ENCODE results near the gene LRRC19. TPM values are rescaled to one million over a fixed set of nuclear protein-coding genes. Genes with fewer than 3 reads are reported as not detected.

LRRC19 gene
- total and polyA plus RNA-seq, 10 donors = not detected

DNA sequence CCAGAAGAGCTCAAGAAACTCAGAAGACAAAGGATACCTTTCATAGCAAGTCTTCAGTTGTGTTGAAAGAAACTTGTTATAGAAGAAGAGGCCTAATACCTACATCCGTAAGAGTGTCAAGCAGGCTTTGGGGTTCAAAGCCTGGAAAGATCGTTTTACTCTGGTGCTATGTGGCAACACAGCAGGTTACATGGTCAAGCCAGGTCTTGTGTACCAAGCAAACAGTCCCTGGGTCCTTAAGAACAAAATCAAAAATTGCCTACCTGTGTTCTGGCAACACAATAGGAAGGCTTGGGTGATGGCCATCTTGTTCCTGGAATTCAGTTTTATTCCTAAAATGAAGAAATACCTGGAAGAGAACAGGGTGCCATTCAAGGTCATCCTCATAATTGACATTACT lies 32.0 kb upstream of the LRRC19 start:
- WGBS, 5 donors = 96 to 98% (median 97%) methylated on average over 2 of the region's 2 CpGs

GRCh38 chr9:27033815-27034403 lies 28.4 kb upstream of the LRRC19 start:
- H3K4me1 ChIP-seq = peaks cover 0 to 6% (median 0%) of the 10 kb centered on the region in 6 donors
- no peak overlapping the region for H3K4me3 ChIP-seq
- intact Hi-C loops (cut with DNase I; ENCODE audit: low total_unique reads) = loop anchor here (5.0 kb wide), 1 partner anchor 243 kb away; no protein-coding TSS in a partner anchor
- TF ChIP-seq CTCF (IDR thresholded peaks at IDR 0.05 in 8 of 11, conservative IDR thresholded peaks at IDR 0.05 in 3 of 11) (peak; percentile 17 to 80 (median 70)), POLR2AphosphoS5 (IDR thresholded peaks at IDR 0.05) (no peak)
- peaks cover 0 to 20% (median 0%) of the 10 kb centered on the region in 6 donors for H3K36me3 ChIP-seq
- H3K27ac ChIP-seq = no peak overlapping the region
- H3K9me3 ChIP-seq = no peaks in the 10 kb centered on the region
- no peak for DNase-seq
- WGBS, 5 donors = 7 to 13% (median 10%) methylated on average over 4 of the region's 4 CpGs
- no peaks in the 10 kb centered on the region for H3K27me3 ChIP-seq (replicated peaks in 1 of 7)

More for the DNA sequence above, 32.0 kb upstream of the LRRC19 start:
- no peak overlapping the region for H3K4me3 ChIP-seq
- DNase-seq = no peak
- no peaks in the 10 kb centered on the region for H3K9me3 ChIP-seq
- H3K27ac ChIP-seq = no peak overlapping the region
- no peaks in the 10 kb centered on the region for H3K27me3 ChIP-seq (replicated peaks in 1 of 7)
- no peak for TF ChIP-seq POLR2A (IDR thresholded peaks at IDR 0.05)
- TF ChIP-seq CTCF (IDR thresholded peaks at IDR 0.05 in 8 of 11, conservative IDR thresholded peaks at IDR 0.05 in 3 of 11) = no peak
- no peak for TF ChIP-seq POLR2AphosphoS5 (IDR thresholded peaks at IDR 0.05)
- peaks cover 0 to 6% (median 0%) of the 10 kb centered on the region in 6 donors for H3K4me1 ChIP-seq
- H3K36me3 ChIP-seq = peaks cover 0 to 17% (median 0%) of the 10 kb centered on the region in 6 donors
- intact Hi-C loops (cut with DNase I; ENCODE audit: low total_unique reads) = no loop called here

- intact Hi-C loops (cut with DNase I; ENCODE audit: low total_unique reads) = no loop called here
- no peak for DNase-seq
Measured at GRCh38 chr9:27029186-27029585, 23.7 kb upstream of the LRRC19 start.

More at GRCh38 chr9:27029186-27029585, 23.7 kb upstream of the LRRC19 start:
- Histone ChIP-seq H3K27ac (no peak overlapping the region), H3K36me3 (peaks cover 0 to 19% (median 9%) of the 10 kb centered on the region in 6 donors), H3K9me3 (no peaks in the 10 kb centered on the region), H3K4me1 (peaks cover 0 to 6% (median 0%) of the 10 kb centered on the region in 6 donors), H3K27me3 (replicated peaks in 1 of 7) (no peaks in the 10 kb centered on the region), H3K4me3 (no peak overlapping the region)
- TF ChIP-seq CTCF (IDR thresholded peaks at IDR 0.05 in 8 of 11, conservative IDR thresholded peaks at IDR 0.05 in 3 of 11) (no peak), POLR2A (IDR thresholded peaks at IDR 0.05) (no peak)
- WGBS, 5 donors = 78 to 90% (median 80%) methylated on average over 7 of the region's 7 CpGs
